Neural cell (in vitro differentiated cells): ENCODE results near the gene AFDN. TPM values are rescaled to one million over a fixed set of nuclear protein-coding genes. Genes with fewer than 3 reads are reported as not detected.

ENCODE experiments used
- H2AFZ ChIP-seq: fragments of 200-600, 300-800 bp; sonication (generic), shearing (Covaris generic); 2 replicates; pipeline ENCODE4 v1.6.0; 2014; ENCODE audit warnings: low read depth, mild to moderate bottlenecking, antibody characterized with exemption, low read length, moderate library complexity
- H3F3A ChIP-seq: fragments of 200-600 bp; shearing (Covaris generic); 2 replicates; pipeline ENCODE4 v1.6.1; 2016; ENCODE audit warnings: mild to moderate bottlenecking, moderate library complexity, mixed read lengths, antibody characterized with exemption, low read length; ENCODE audit not compliant: insufficient read depth, poor library complexity, severe bottlenecking
- H3K27ac ChIP-seq: fragments of 200-600, 300-800 bp; sonication (generic), shearing (Covaris generic); 2 replicates; pipeline ENCODE4 v1.5.1; 2014; ENCODE audit warnings: mild to moderate bottlenecking, low read length, moderate library complexity
- H3K27me3 ChIP-seq: fragments of 300-800, 200-600 bp; sonication (generic), shearing (Covaris generic); 2 replicates; pipeline ENCODE4 v1.6.0; 2014; ENCODE audit warnings: mild to moderate bottlenecking, low read depth, low read length, moderate library complexity; ENCODE audit not compliant: insufficient read depth
- H3K36me3 ChIP-seq: fragments of 300-800, 200-600 bp; sonication (generic), shearing (Covaris generic); 2 replicates; pipeline ENCODE4 v1.5.1; 2014; ENCODE audit warnings: mild to moderate bottlenecking, antibody characterized with exemption, low read length, moderate library complexity; ENCODE audit not compliant: insufficient read depth
- H3K4me2 ChIP-seq: fragments of 300-800, 200-600 bp; sonication (generic), shearing (Covaris generic); 2 replicates; pipeline ENCODE4 v1.6.0; 2014; ENCODE audit warnings: mild to moderate bottlenecking, low read length
- H3K4me3 ChIP-seq: fragments of 300-800, 200-600 bp; sonication (generic), shearing (Covaris generic); 2 replicates; pipeline ENCODE4 v1.5.1; 2014; ENCODE audit warnings: mild to moderate bottlenecking, low read length, moderate library complexity
- H3K79me2 ChIP-seq: fragments of 200-600 bp; shearing (Covaris generic); replicated peaks from 2 replicates; pipeline ENCODE4 v1.6.0; 2014; ENCODE audit warnings: mild to moderate bottlenecking, low read length, moderate library complexity; ENCODE audit not compliant: insufficient read depth
- H3K9ac ChIP-seq: fragments of 300-800, 200-600 bp; sonication (generic), shearing (Covaris generic); 2 replicates; pipeline ENCODE4 v1.6.1; 2016; ENCODE audit warnings: mild to moderate bottlenecking, low read length, mixed read lengths
- H3K9me2 ChIP-seq: fragments of 200-600 bp; shearing (Covaris generic); 2 replicates; pipeline ENCODE4 v1.6.1; 2016; ENCODE audit warnings: mild to moderate bottlenecking, low read length, mixed read lengths; ENCODE audit not compliant: insufficient read depth
- H3K9me3 ChIP-seq: fragments of 200-600, 300-800 bp; sonication (generic), shearing (Covaris generic); 2 replicates; pipeline ENCODE4 v1.6.1; 2016; ENCODE audit warnings: mild to moderate bottlenecking, mixed run types, low read length, moderate library complexity, mixed read lengths
- H4K20me1 ChIP-seq: fragments of 200-600 bp; shearing (Covaris generic); 2 replicates; pipeline ENCODE4 v1.6.1; 2016; ENCODE audit warnings: mild to moderate bottlenecking, mixed run types; ENCODE audit not compliant: insufficient read depth
- EP300 ChIP-seq: fragments of 450-650 bp; conservative IDR thresholded peaks from 2 replicates; pipeline ENCODE4 v1.6.1; 2014; ENCODE audit warnings: antibody characterized with exemption, mild to moderate bottlenecking, moderate library complexity; ENCODE audit not compliant: poor library complexity, severe bottlenecking
- EZH2 ChIP-seq: fragments of 200-600, 300-800 bp; shearing (Covaris generic), sonication (generic); IDR thresholded peaks from 2 replicates; pipeline ENCODE4 v1.6.1; 2014; ENCODE audit warnings: antibody characterized with exemption, low read length, borderline replicate concordance, mild to moderate bottlenecking; ENCODE audit not compliant: insufficient read depth, poor library complexity, severe bottlenecking
- MXI1 ChIP-seq: fragments of 450-650 bp; conservative IDR thresholded peaks from 2 replicates; pipeline ENCODE4 v1.6.1; 2014; ENCODE audit warnings: antibody characterized with exemption, mild to moderate bottlenecking; ENCODE audit not compliant: poor library complexity, severe bottlenecking
- POLR2AphosphoS5 ChIP-seq: IDR thresholded peaks from 2 replicates; pipeline ENCODE4 v1.6.1; 2012
- RAD21 ChIP-seq: fragments of 450-650 bp; conservative IDR thresholded peaks from 2 replicates; pipeline ENCODE4 v1.6.1; 2014; ENCODE audit warnings: antibody characterized with exemption, mild to moderate bottlenecking, moderate library complexity
- REST ChIP-seq: IDR thresholded peaks from 2 replicates; pipeline ENCODE4 v1.6.1; 2012; ENCODE audit warnings: borderline replicate concordance
- SMC3 ChIP-seq: fragments of 450-650 bp; conservative IDR thresholded peaks from 2 replicates; pipeline ENCODE4 v1.6.1; 2014; ENCODE audit warnings: antibody characterized with exemption, mild to moderate bottlenecking, moderate library complexity; ENCODE audit not compliant: poor library complexity
- TAF1 ChIP-seq: IDR thresholded peaks from 2 replicates; pipeline ENCODE4 v1.6.1; 2012; ENCODE audit warnings: low read depth
- polyA plus RNA-seq: library from polyadenylated mRNA; depleted of rRNA; stranded (reverse); fragments of >200 nt; gene quantifications from 2 replicates; pipeline ENCODE4 v1.2.3, GENCODE V29; 2014
- TF ChIP-seq, protein P1 (sequence below): fragments of 450-650 bp; IDR thresholded peaks from 2 replicates; pipeline ENCODE4 v1.5.1; 2014; ENCODE audit warnings: antibody characterized with exemption, mild to moderate bottlenecking, moderate library complexity; ENCODE audit not compliant: poor library complexity, severe bottlenecking

Gene AFDN
- polyA plus RNA-seq, 1 donor from 2014 or later = 193 TPM

- Histone ChIP-seq H3K27me3 (no peaks in the 10 kb centered on the region), H3K27ac (no peak overlapping the region), H3K4me3 (no peak overlapping the region), H3K9ac (no peak overlapping the region), H3K79me2 (no peaks in the 10 kb centered on the region), H2AFZ (no peak overlapping the region), H3F3A (no peaks in the 10 kb centered on the region), H4K20me1 (no peaks in the 10 kb centered on the region), H3K4me2 (no peak overlapping the region), H3K9me2 (no peaks in the 10 kb centered on the region), H3K9me3 (no peaks in the 10 kb centered on the region), H3K36me3 (no peaks in the 10 kb centered on the region)
- TF ChIP-seq TAF1 = no peak
These were observed 45.5 kb upstream of the AFDN start for GRCh38 chr6:167781066-167781767.

GRCh38 chr6:167781868-167782267, 44.8 kb upstream of the AFDN start:
- no peaks in the 10 kb centered on the region for H3K79me2 ChIP-seq
- no peak overlapping the region for H2AFZ ChIP-seq
- H3F3A ChIP-seq = no peaks in the 10 kb centered on the region
- no peak overlapping the region for H3K27ac ChIP-seq
- no peaks in the 10 kb centered on the region for H3K9me3 ChIP-seq
- H3K9ac ChIP-seq = no peak overlapping the region
- no peaks in the 10 kb centered on the region for H3K9me2 ChIP-seq
- TF ChIP-seq REST (no peak), EP300 (no peak), SMC3 (no peak), TAF1 (no peak), EZH2 (no peak), MXI1 (no peak), RAD21 (no peak), POLR2AphosphoS5 (no peak)
- TF ChIP-seq, protein P1, sequence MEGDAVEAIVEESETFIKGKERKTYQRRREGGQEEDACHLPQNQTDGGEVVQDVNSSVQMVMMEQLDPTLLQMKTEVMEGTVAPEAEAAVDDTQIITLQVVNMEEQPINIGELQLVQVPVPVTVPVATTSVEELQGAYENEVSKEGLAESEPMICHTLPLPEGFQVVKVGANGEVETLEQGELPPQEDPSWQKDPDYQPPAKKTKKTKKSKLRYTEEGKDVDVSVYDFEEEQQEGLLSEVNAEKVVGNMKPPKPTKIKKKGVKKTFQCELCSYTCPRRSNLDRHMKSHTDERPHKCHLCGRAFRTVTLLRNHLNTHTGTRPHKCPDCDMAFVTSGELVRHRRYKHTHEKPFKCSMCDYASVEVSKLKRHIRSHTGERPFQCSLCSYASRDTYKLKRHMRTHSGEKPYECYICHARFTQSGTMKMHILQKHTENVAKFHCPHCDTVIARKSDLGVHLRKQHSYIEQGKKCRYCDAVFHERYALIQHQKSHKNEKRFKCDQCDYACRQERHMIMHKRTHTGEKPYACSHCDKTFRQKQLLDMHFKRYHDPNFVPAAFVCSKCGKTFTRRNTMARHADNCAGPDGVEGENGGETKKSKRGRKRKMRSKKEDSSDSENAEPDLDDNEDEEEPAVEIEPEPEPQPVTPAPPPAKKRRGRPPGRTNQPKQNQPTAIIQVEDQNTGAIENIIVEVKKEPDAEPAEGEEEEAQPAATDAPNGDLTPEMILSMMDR = no peak
- H3K27me3 ChIP-seq = no peaks in the 10 kb centered on the region
- H3K4me2 ChIP-seq = no peak overlapping the region
- no peaks in the 10 kb centered on the region for H4K20me1 ChIP-seq
- H3K4me3 ChIP-seq = no peak overlapping the region
- H3K36me3 ChIP-seq = no peaks in the 10 kb centered on the region
